Pulmonary artery endothelial cell (primary cell): ENCODE measurements around the gene UNG. TPM values are rescaled to one million over a fixed set of nuclear protein-coding genes. Genes with fewer than 3 reads are reported as not detected.

Source experiments
- DNase-seq: peaks from one replicate; pipeline ENCODE4 v3.0.0-alpha.2; 2011; ENCODE audit warnings: low read depth, low spot score
- total RNA-seq: library from RNA; depleted of rRNA; stranded (reverse); fragments of >200 nt; gene quantifications from 2 replicates; pipeline ENCODE4 v1.2.3, GENCODE V29; 2014

UNG gene
- total RNA-seq, 1 donor from 2014 or later: 26.7 TPM

DNA sequence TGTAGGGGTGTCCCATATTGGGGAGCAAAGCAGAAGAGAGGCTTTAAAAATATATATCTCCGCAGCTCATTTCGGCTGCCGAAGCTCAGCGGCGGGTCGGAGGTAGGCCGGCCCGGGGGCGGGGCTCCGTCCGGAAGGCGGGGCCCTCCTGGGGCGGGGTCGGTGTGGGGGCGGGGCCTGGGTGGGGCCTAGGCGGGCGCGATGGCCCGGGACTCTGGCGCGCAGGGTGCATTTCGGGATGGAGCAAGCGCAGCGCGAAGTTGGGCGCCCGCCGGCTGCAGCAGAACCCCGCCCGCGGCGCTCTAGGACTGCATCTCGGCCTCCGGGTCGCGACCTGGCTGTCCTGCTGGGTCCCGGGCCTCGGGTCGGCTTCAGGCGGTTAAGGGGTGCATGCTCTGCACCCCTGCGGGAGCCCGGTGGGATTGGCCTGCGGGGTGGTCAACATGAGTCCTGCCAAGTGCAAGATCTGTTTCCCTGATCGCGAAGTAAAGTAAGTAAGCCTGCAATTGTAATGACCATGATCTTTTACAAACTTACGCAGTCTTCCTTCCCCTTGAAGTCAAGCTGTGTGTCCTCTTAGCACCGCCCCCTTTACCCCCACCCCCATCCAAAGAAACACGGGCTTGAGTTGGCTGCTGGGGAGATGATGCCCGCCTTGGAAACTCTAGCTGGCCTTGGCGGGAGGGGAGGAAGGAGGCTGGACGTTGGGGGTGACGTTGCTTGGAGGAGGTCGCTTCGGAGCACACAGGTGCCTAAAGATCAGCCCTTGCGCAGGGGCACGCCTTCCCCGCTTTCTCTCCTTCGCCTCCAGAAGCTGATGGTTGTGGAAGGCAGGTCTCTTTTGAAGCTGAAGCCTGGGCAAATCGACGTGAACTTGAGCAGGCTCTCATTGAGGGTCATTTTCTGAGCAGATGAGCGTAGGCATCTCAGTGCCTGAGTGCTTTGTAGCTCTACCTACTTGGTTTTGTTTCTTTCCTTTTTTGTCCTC lies 57.3 kb downstream of the UNG start:
- no peak for DNase-seq

DNA sequence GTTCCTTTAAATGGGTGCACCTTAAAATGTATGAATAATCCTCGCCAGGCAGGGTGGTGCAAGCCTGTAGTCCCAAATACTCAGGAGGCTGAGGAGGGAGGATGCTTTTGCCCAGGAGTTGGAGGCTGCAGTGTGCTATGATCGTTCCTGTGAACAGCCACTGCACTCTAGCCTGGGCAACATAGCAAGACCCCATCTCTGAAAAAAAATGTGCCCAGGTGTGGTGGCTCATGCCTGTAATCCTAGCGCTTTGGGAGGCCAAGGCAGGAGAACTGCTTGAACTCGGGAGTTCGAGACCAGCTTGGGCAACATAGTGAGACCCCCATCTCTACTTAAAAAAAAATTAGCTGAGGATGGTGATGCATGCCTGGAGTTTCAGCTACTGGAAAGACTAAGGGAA lies 58.6 kb downstream of the UNG start:
- no peak for DNase-seq

DNA sequence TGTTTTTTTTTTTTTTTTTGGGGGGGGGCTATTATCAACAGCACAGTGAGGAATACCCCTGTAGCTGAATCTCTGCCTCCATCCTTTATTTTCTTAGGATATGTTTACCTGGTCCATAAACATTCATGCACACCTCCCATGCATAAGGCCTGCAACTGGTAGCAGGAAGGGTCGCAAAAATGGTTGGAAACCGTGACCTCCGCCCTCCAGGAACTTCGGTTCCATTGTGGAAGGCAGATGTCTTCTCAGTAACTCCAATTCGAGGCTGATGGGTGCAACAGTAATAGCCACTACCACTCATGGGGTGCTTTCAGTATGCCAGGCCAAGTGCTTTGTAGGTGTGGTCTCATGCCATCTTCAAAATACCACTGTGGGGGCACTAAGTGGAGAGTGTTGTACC lies 59.2 kb downstream of the UNG start:
- no peak for DNase-seq

DNA sequence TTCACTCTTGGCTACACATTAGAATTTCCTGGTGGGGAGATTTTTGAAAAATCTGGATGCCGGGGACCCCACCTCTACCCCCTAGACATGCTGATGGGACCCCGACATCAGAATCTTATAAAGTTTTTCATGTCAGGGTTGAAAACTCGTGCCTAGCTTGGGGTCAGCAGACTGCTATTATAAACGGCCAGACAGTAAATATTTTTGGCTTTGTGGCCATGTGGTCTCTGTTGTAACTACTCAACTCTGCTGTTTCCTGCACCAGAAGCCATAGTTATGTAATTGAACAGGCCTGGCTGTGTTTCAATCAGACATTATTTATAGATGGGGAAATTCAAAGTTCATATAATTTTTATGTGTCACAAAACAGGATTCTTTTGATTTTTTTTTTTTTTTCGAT lies 60.6 kb downstream of the UNG start:
- DNase-seq: no peak

DNA sequence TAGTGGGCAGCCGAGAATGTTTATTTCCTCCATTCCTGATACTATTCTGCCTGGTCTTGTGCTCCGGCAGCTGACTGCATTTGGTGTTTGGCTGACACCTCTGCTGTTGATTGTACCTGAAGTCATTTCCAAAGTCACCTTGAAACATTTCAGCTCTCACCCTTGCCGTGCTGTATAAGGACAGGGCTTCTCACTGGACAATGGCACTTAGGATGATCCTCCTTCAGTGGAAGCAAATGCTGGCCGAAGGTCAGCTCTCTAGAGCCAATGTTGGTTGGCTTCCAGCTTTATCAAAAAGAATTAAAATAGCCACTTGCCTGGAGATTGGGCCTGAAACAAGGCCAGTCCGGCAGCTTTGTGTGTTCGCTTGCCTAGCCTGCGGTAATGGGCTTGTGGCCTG lies 63.0 kb downstream of the UNG start:
- no peak for DNase-seq

Other genes starting within 250 kb of the UNG start
- gene SSH1, start 240.0 kb upstream of the UNG start, total RNA-seq: 14.4 and 26.1 TPM in 2 replicates
- gene DAO, start 217.5 kb upstream of the UNG start, total RNA-seq: not detected in 2 replicates
- not detected in 2 replicates for gene SVOP, start 76.5 kb upstream of the UNG start, total RNA-seq
- 5.6 TPM in 2 replicates for gene USP30, start 45.0 kb upstream of the UNG start, total RNA-seq
- 11.7 and 17.7 TPM in 2 replicates for gene ALKBH2, start 4.1 kb upstream of the UNG start, total RNA-seq
- 0.59 and 1.0 TPM in 2 replicates for gene ACACB, start 19.0 kb downstream of the UNG start, total RNA-seq
- gene FOXN4, start 211.7 kb downstream of the UNG start, total RNA-seq: not detected in 2 replicates